ENCODE data around the gene ULK4.

- TF ChIP-seq EP300 (conservative IDR thresholded peaks at IDR 0.05; ENCODE audit: poor library complexity, severe bottlenecking) (no peak), CTCF (IDR thresholded peaks at IDR 0.05; ENCODE audit: poor library complexity, severe bottlenecking) (no peak)
These were observed 153.8 kb downstream of the ULK4 start for GRCh38 chr3:41808152-41808551.

All from neural cell (in vitro differentiated cells).